Ovary (tissue), 3 donors: ENCODE results near the gene ARPC1A.

Experiments
- CTCF ChIP-seq, 3 donors: fragments of 450-650 bp in 2 of 3; fragments of 200-600 bp in 1 of 3; IDR thresholded peaks; one replicate each; pipeline versions ENCODE4 v1.5.1 to v1.8.0; 2016 to 2022; ENCODE audit warnings: antibody characterized with exemption in 3 of 3, mild to moderate bottlenecking in 1 of 3
- EP300 ChIP-seq: sonication (generic); formaldehyde crosslinking; IDR thresholded peaks from one replicate; pipeline ENCODE4 v1.6.1; 2017; ENCODE audit warnings: antibody characterized with exemption
- POLR2A ChIP-seq: fragments of 450-650 bp; IDR thresholded peaks from one replicate; pipeline ENCODE4 v1.6.1; 2017; ENCODE audit warnings: antibody characterized with exemption, mild to moderate bottlenecking, moderate library complexity
- donor health status: DM: no; HTN: no; CAD: no.

DNA sequence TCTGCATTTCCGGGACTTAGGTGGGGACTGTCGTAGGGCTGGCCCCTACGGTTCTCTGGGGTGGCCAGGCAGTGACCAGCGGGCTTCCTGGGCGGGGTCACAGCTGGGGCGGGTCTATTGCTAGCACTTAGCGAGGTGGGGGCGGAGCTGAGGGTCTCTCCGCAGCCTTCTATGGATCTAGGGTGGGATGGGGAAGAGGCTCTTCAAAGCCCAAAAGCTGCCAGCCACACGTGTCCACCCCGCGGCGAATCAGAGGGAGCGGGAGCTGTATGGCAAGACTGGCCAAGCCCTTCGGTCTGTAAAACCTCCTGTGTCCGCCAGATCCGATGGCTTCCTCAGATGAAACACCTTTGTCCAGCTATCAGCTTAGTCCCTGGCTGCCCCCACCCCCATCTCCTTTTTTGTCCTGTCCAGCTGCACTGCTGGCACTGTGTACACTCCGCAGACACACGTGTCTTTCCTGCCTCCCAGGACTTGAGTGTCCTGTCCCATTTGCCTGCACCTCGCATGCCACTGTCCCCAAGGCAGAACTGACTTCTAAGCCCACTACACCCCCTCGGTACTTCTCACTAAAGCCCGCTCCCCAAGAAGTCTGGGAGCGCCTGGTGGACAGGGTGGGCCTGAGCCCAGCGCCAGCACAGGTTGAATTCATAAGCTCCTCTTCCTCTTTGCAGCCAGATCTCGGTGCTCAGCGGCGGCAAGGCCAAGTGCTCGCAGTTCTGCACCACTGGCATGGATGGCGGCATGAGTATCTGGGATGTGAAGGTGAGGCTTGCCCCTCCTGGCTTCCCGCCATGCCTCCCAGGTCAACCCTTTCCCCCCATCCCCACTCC is 67.9 kb downstream of the ARPC1A start:
- TF ChIP-seq CTCF (IDR thresholded peaks at IDR 0.05): no peak
- TF ChIP-seq POLR2A: no peak
- TF ChIP-seq EP300: no peak
